Sigmoid colon (tissue), 4 donors: Measurements from ENCODE around the gene RTTN.

Experiments used
- CTCF ChIP-seq, 4 experiments: fragments of 450-650 bp in 3 of 4; fragments of 200-600 bp in 1 of 4; IDR thresholded peaks; one replicate each; pipeline ENCODE4 v1.5.1; 2016 to 2019; ENCODE audit warnings: antibody characterized with exemption in 4 of 4, mild to moderate bottlenecking in 3 of 4, moderate library complexity in 2 of 4
- EP300 ChIP-seq, 4 donors: sonication (generic); formaldehyde crosslinking; IDR thresholded peaks; one replicate each; pipeline ENCODE4 v1.6.1; 2017; ENCODE audit warnings: antibody characterized with exemption in 4 of 4
- POLR2A ChIP-seq, 2 donors: fragments of 450-650 bp; IDR thresholded peaks; one replicate each; pipeline ENCODE4 v1.6.1; 2016; ENCODE audit warnings: antibody characterized with exemption in 2 of 2, mild to moderate bottlenecking in 2 of 2, moderate library complexity in 2 of 2
- POLR2AphosphoS5 ChIP-seq, 4 donors: sonication (generic); formaldehyde crosslinking; IDR thresholded peaks; one replicate each; pipeline ENCODE4 v1.6.1; 2017; ENCODE audit warnings: antibody characterized with exemption in 4 of 4

GRCh38 chr18:70086085-70086484, 119.4 kb downstream of the RTTN start:
- TF ChIP-seq CTCF (IDR thresholded peaks at IDR 0.05) = no peak
- no peak for TF ChIP-seq POLR2A (IDR thresholded peaks at IDR 0.05)
- TF ChIP-seq POLR2AphosphoS5 (IDR thresholded peaks at IDR 0.05) = no peak
- TF ChIP-seq EP300 (IDR thresholded peaks at IDR 0.05) = no peak
